ENCODE data around the gene FAM89B. TPM values are rescaled to one million over a fixed set of nuclear protein-coding genes. Genes with fewer than 3 reads are reported as not detected.
A peak's percentile ranks its signal among the peaks of the same experiment; 100 is the strongest.

FAM89B gene
- total RNA-seq, 1 experiment from 2014 or later = 40.0 TPM

GRCh38 chr11:65573391-65574079, 1.2 kb downstream of the FAM89B start:
- no peak for DNase-seq (ENCODE audit: low read depth)

GRCh38 chr11:65574109-65574810, 1.9 kb downstream of the FAM89B start:
- peak; percentile 92 for DNase-seq (ENCODE audit: low read depth)

DNA sequence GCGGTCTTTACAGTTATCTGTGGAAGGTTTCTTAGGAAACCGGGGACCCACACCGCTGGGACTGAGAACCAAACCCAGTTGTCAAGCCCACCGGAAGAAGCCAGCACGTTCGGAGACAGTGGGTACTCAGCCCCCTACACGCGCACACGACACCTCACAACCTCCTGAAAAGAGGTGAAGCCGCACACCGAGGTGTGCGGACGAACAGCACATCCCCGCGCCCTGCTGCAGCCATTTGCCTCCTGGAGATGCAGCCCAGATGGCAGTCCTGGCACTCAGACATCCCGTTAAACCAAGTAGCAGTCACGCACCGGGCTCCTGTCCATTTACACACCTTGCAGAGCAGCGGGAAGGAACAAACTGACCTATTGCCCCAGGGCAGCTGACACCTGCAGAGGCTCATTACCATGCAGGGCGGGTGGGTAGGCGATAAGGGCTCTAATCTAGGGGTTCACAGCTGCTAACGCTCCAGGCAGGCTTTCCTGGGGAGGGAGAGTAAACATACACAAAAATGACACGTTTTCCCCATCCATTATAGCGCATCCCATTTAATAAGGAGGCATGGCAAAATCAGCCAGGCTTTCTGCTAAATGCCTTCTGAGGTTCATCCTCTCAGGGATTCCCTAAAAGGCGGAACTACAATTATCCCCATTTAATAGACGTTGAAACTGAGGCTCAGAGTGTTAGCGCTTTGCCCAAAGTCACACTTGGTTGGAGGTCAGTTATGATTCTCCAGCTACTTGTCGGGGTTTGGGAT, 2.7 kb downstream of the FAM89B start:
- peak; percentile 50 for DNase-seq (ENCODE audit: low read depth)

GRCh38 chr11:65575568-65576231, 3.4 kb downstream of the FAM89B start, which contains the start of gene EHBP1L1:
Gene EHBP1L1 (plus strand): TSS chr11:65576053. CDS start chr11:65576303, 250 bp downstream.
- no peak for DNase-seq (ENCODE audit: low read depth)

GRCh38 chr11:65576232-65576866, 4.0 kb downstream of the FAM89B start:
- no peak for DNase-seq (ENCODE audit: low read depth)

GRCh38 chr11:65576867-65577755, 4.8 kb downstream of the FAM89B start:
- DNase-seq (ENCODE audit: low read depth) = peak; percentile 91

GRCh38 chr11:65577756-65578109, 5.4 kb downstream of the FAM89B start:
- no peak for DNase-seq (ENCODE audit: low read depth)

DNA sequence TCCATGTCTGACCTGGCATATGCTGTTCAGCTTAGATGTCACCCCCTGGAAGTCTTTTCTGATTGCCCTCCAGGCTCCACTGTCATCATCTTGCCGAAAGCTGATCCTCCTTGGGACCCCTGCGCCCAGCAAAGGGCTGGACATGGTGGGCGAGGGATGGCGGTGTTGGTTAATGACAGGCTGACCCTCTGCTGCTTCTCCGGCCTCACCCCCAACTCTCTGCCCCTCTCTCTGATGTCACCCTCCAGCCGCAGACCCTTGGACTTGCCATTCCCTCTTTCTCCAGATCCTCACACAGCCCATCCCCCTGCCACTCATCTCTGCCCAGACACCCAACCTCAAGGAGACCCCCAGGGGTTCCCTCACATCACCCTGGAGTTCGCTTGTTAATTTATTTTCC, 5.8 kb downstream of the FAM89B start:
- no peak for DNase-seq (ENCODE audit: low read depth)

DNA sequence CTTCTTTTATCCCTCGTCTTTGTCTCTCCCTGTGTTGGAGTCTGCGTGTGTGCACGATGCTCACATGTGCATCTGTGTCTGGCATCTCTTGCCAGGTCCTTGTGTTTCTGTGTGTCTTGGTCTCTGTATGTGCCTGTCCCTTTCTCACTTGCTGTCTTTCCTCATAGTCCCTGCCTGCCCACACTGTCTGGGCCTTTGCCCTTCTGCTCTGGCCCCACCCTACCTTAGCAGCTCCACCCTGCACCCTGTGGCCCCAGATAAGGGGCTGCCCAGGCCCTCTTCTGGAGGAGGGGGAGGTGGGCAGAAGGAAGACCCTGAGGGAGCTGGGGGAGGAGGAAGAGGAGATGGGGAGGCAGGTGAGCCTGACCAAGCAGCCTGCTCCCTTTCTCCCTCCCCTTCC, 6.3 kb downstream of the FAM89B start:
- DNase-seq (ENCODE audit: low read depth) = no peak

DNA sequence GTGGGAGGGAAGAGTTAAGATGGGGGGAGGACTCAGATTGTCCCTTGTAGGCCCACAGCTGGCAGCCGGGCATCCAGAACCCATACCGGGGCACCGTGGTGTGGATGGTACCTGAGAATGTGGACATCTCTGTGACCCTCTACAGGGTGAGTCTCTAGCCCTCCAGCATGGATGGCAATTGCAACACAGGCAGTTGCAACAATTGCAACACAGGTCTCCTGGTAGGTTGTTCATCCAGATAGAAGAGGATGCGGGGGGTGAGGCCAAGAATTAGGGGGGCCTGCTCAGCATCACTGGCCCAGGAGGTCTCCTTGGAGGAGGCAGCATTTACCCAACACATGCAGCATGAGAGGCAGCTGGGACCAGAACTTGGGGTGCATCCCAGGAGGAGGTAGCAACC, 7.0 kb downstream of the FAM89B start:
- DNase-seq (ENCODE audit: low read depth) = no peak

GRCh38 chr11:65580031-65580692, 7.8 kb downstream of the FAM89B start:
- no peak for DNase-seq (ENCODE audit: low read depth)

- no peak for DNase-seq (ENCODE audit: low read depth)
Observed at GRCh38 chr11:65580756-65581155, 8.4 kb downstream of the FAM89B start.

GRCh38 chr11:65581928-65582327, 9.6 kb downstream of the FAM89B start:
- no peak for DNase-seq (ENCODE audit: low read depth)

GRCh38 chr11:65583589-65583988, 11.3 kb downstream of the FAM89B start:
- no peak for DNase-seq (ENCODE audit: low read depth)

DNA sequence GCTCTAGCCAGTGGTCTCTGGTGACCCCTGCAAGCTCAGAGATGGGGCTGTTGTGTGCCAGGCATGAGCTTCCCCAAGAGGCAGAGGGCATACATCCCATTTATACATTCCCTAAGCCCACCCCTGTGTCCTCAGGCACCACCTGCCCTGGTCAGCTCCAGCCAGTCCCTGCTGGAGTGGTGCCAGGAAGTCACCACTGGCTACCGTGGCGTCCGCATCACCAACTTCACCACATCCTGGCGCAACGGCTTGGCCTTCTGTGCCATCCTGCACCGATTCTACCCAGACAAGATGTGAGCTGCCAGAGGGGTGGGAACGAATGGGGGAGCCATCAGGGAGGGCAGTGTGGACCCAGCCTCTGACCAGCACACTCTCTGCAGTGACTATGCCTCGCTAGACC, 11.8 kb downstream of the FAM89B start:
- DNase-seq (ENCODE audit: low read depth) = no peak

GRCh38 chr11:65584723-65585171, 12.4 kb downstream of the FAM89B start:
- DNase-seq (ENCODE audit: low read depth) = no peak

- no peak for DNase-seq (ENCODE audit: low read depth)
Observed at GRCh38 chr11:65585396-65586246, 13.3 kb downstream of the FAM89B start.

- DNase-seq (ENCODE audit: low read depth) = no peak
Observed at GRCh38 chr11:65586247-65586630, 13.9 kb downstream of the FAM89B start.

- DNase-seq (ENCODE audit: low read depth) = no peak
Observed at GRCh38 chr11:65586676-65587075, 14.3 kb downstream of the FAM89B start.

All from M059J (cell line).